Prostate gland (tissue), 2 donors: ENCODE measurements around the gene SF3A1. TPM values are rescaled to one million over a fixed set of nuclear protein-coding genes. Genes with fewer than 3 reads are reported as not detected.

Experiments used
- DNase-seq: peaks from one replicate; pipeline ENCODE4 v3.0.0-alpha.2; 2019; ENCODE audit warnings: low spot score
- H3K27ac ChIP-seq, 2 donors: fragments of 200-600 bp; sonication (generic); 2 replicates each; pipeline ENCODE4 v1.5.1; 2017 to 2019
- H3K27me3 ChIP-seq: fragments of 200-600 bp; sonication (generic); replicated peaks from 2 replicates; pipeline ENCODE4 v1.5.1; 2019; ENCODE audit not compliant: insufficient read depth
- H3K36me3 ChIP-seq, 2 donors: fragments of 200-600 bp; sonication (generic); 1 replicate in 1 of 2; 2 replicates in 1 of 2; pipeline versions ENCODE4 v1.5.1 to v1.8.1; 2017 to 2019
- H3K4me1 ChIP-seq: fragments of 200-600 bp; sonication (generic); replicated peaks from 2 replicates; pipeline ENCODE4 v1.5.1; 2019
- H3K4me3 ChIP-seq, 2 donors: fragments of 200-600 bp; sonication (generic); 2 replicates each; pipeline ENCODE4 v1.5.1; 2017 to 2019
- H3K9me3 ChIP-seq: fragments of 200-600 bp; sonication (generic); 2 replicates; pipeline ENCODE4 v1.5.1; 2017
- POLR2A ChIP-seq: fragments of 450-650 bp; IDR thresholded peaks from one replicate; pipeline ENCODE4 v1.6.1; 2016; ENCODE audit warnings: antibody characterized with exemption, mild to moderate bottlenecking
- POLR2AphosphoS5 ChIP-seq: sonication (generic); formaldehyde crosslinking; IDR thresholded peaks from one replicate; pipeline ENCODE4 v1.6.1; 2017; ENCODE audit warnings: antibody characterized with exemption
- WGBS: methylation state at CpG from one replicate; pipeline ENCODE4 v1.1.5; 2018; 5-methylcytosine and 5-hydroxymethylcytosine counted together
- intact Hi-C: fragments of 100-400 bp; cut with DNase I; formaldehyde crosslinking; loops from one replicate; pipeline ENCODE4 v1.14.2; 2022
- total RNA-seq, 2 donors: library from RNA; depleted of rRNA; stranded (reverse); fragments of >200 nt; gene quantifications; one replicate each; pipeline ENCODE4 v1.1.0, GENCODE V29; 2016
- TF ChIP-seq, protein P1 (sequence below), 4 experiments: fragments of 200-600 bp in 2 of 4; fragments of 450-650 bp in 2 of 4; sonication (generic) in 2 of 4; IDR thresholded peaks; 1 replicate in 3 of 4; 2 replicates in 1 of 4; pipeline ENCODE4 v1.5.1; 2016 to 2019; ENCODE audit warnings: antibody characterized with exemption in 4 of 4, mild to moderate bottlenecking in 2 of 4, moderate library complexity in 2 of 4

The SF3A1 gene
- total RNA-seq, 2 donors from 2014 or later: 108 to 134 TPM

DNA sequence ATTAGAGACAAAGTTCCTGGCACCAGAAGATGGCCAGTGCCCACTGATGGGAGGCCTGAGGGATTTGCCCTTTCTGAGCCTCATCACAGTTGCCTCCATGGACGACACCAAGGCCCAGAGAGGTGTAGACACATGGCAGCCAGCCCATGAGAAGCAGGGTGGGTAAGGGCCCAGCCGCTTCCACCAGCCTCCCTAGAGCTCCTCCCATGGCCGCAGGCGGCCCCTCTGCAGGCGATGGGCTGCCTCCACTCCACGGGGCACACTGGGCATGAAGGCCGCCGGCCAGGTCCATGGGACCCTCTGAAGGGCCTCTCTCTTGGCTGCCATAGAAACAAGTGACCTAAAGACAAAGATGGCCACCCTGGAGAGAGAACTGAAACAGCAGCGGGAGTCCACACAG lies 14.6 kb upstream of the SF3A1 start:
- no peaks in the 10 kb centered on the region for H3K27me3 ChIP-seq
- intact Hi-C loops: no loop called here
- DNase-seq: no peak
- H3K9me3 ChIP-seq: no peaks in the 10 kb centered on the region
- no peaks in the 10 kb centered on the region for H3K4me1 ChIP-seq
- H3K36me3 ChIP-seq: no peaks in the 10 kb centered on the region
- WGBS: 92% methylated on average over 9 of the region's 9 CpGs
- H3K27ac ChIP-seq: no peak overlapping the region
- TF ChIP-seq, protein P1, sequence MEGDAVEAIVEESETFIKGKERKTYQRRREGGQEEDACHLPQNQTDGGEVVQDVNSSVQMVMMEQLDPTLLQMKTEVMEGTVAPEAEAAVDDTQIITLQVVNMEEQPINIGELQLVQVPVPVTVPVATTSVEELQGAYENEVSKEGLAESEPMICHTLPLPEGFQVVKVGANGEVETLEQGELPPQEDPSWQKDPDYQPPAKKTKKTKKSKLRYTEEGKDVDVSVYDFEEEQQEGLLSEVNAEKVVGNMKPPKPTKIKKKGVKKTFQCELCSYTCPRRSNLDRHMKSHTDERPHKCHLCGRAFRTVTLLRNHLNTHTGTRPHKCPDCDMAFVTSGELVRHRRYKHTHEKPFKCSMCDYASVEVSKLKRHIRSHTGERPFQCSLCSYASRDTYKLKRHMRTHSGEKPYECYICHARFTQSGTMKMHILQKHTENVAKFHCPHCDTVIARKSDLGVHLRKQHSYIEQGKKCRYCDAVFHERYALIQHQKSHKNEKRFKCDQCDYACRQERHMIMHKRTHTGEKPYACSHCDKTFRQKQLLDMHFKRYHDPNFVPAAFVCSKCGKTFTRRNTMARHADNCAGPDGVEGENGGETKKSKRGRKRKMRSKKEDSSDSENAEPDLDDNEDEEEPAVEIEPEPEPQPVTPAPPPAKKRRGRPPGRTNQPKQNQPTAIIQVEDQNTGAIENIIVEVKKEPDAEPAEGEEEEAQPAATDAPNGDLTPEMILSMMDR (IDR thresholded peaks at IDR 0.05): no peak
- TF ChIP-seq POLR2A (no peak), POLR2AphosphoS5 (no peak)
- H3K4me3 ChIP-seq: no peak overlapping the region

GRCh38 chr22:30370641-30371230 lies 14.0 kb upstream of the SF3A1 start:
- H3K4me1 ChIP-seq: no peaks in the 10 kb centered on the region
- intact Hi-C loops: no loop called here
- H3K27me3 ChIP-seq: no peaks in the 10 kb centered on the region
- WGBS: 67% methylated on average over 19 of the region's 19 CpGs
- no peaks in the 10 kb centered on the region for H3K36me3 ChIP-seq
- no peaks in the 10 kb centered on the region for H3K9me3 ChIP-seq
- DNase-seq: no peak
- TF ChIP-seq, protein P1 (IDR thresholded peaks at IDR 0.05): no peak
- no peak for TF ChIP-seq POLR2A
- no peak for TF ChIP-seq POLR2AphosphoS5
- no peak overlapping the region for H3K4me3 ChIP-seq
- H3K27ac ChIP-seq: no peak overlapping the region

DNA sequence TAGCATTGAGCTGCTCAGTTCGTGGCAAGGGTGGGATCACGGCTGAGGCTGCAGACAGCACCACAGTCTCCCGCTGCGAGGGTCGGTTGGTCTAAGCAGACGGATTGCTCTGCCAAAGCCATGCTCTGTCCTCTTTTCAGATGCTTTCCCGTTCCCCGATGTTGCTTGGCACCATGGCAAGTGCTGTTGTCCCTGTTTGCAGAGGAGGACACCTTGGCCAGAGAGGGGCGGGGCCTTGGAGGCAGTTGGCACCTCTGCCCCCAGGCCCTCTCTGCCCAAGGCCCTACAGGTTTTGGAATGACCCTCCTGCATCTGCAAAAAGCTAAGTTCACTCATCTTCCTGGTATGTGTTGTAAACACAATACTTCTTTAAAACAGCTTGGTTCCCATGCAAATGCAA lies 11.7 kb upstream of the SF3A1 start:
- DNase-seq: no peak
- Histone ChIP-seq H3K27me3 (no peaks in the 10 kb centered on the region), H3K9me3 (no peaks in the 10 kb centered on the region), H3K36me3 (no peaks in the 10 kb centered on the region), H3K4me1 (no peaks in the 10 kb centered on the region), H3K4me3 (no peak overlapping the region), H3K27ac (no peak overlapping the region)
- TF ChIP-seq POLR2AphosphoS5: no peak
- no peak for TF ChIP-seq POLR2A
- TF ChIP-seq, protein P1 (IDR thresholded peaks at IDR 0.05): no peak
- 76% methylated on average over 9 of the region's 9 CpGs for WGBS
- intact Hi-C loops: no loop called here

- H3K27ac ChIP-seq: no peak overlapping the region
- H3K36me3 ChIP-seq: no peaks in the 10 kb centered on the region
- no peaks in the 10 kb centered on the region for H3K9me3 ChIP-seq
- TF ChIP-seq POLR2AphosphoS5 (no peak), POLR2A (no peak)
- TF ChIP-seq, protein P1 (IDR thresholded peaks at IDR 0.05): no peak
- intact Hi-C loops: no loop called here
- no peaks in the 10 kb centered on the region for H3K27me3 ChIP-seq
- H3K4me3 ChIP-seq: no peak overlapping the region
- DNase-seq: no peak
- WGBS: 91% methylated on average over 18 of the region's 18 CpGs
- H3K4me1 ChIP-seq: no peaks in the 10 kb centered on the region
These were observed 9.2 kb upstream of the SF3A1 start for GRCh38 chr22:30365891-30366290.

- Histone ChIP-seq H3K9me3 (no peaks in the 10 kb centered on the region), H3K4me1 (no peaks in the 10 kb centered on the region), H3K27ac (no peak overlapping the region), H3K36me3 (no peaks in the 10 kb centered on the region), H3K4me3 (no peak overlapping the region), H3K27me3 (no peaks in the 10 kb centered on the region)
- intact Hi-C loops: no loop called here
- no peak for DNase-seq
- 76% methylated on average over 7 of the region's 7 CpGs for WGBS
- TF ChIP-seq, protein P1 (IDR thresholded peaks at IDR 0.05): no peak
- no peak for TF ChIP-seq POLR2AphosphoS5
- no peak for TF ChIP-seq POLR2A
These were observed 6.1 kb upstream of the SF3A1 start for GRCh38 chr22:30362651-30363281.
